Posterior cingulate gyrus (tissue), 11 donors: ENCODE measurements around the gene TLR3.

ENCODE experiments used
- DNase-seq, 10 donors: peaks; one replicate each; pipeline versions ENCODE4 v3.0.0 to v3.0.0-alpha.2; 2020 to 2021; ENCODE audit warnings: mixed read lengths in 3 of 10
- intact Hi-C: fragments of 100-400 bp; cut with DNase I; formaldehyde crosslinking; loops from one replicate; pipeline ENCODE4 v1.15.1; 2023

The TLR3 gene

DNA sequence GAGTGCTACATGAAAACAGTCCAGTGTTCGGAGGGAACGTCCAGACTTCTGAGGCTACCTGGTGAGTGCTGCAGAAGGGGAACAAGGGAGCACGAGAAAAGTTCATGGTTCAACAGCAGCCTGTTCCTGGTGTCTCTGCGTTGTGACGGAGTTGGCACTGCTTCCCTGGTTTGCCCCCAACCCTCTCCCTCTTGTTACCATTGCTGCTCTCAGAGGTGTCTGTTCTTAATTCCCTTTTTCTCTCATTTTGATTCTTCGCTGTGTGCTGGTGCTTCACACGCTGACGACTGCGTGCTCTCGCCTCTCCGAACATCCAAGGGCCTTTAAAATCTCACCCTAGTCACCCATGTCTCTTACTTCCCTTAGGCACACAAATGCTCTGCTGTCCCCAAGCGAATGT lies 34.0 kb downstream of the TLR3 start:
- intact Hi-C loops, result no loop called here
- no peak for DNase-seq

DNA sequence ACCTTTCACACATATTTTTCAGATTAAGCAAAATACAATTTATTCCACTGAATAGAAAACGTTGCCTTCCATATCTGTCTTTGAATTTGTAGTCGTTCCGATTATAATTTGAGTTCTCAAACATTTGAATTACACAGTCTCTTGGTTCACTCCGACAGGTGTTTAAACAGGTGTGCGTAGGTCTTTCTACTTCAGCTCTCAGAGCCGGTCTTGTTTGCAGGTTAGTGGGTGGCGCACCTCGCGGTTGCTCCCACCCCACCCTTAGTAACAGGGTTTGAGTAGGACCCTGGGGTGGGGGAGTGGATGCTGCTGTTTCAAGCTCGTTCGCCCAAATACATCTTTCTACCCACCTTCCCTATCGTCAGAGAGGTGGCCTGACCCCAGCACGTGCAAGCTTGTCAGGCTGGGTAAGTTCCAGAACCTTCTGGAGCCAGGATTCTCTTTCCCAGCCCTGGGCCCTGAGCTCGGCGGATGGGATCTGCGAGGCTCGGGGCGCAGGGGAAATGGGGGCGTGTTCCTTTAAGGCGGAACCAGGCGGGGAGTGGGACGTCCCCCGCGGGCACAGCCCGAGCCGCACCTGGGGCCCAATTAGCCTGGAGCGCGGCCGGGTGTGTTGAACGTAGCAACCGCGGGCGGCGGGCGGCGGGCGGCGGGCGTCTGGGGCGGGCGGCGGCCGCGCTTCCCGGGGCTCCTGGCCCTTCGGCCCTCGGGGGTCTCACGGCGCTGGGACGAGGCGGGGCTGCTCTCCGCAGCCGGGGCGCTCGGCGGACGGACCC lies 35.3 kb downstream of the TLR3 start, which contains the start of gene FAM149A:
TSS of gene FAM149A (plus strand) at position 591 of the 776 bp plus-strand sequence.
- DNase-seq, result peak in 3 of 10 donors; percentile 26 to 80 (median 74)
- intact Hi-C loops, result no loop called here

DNA sequence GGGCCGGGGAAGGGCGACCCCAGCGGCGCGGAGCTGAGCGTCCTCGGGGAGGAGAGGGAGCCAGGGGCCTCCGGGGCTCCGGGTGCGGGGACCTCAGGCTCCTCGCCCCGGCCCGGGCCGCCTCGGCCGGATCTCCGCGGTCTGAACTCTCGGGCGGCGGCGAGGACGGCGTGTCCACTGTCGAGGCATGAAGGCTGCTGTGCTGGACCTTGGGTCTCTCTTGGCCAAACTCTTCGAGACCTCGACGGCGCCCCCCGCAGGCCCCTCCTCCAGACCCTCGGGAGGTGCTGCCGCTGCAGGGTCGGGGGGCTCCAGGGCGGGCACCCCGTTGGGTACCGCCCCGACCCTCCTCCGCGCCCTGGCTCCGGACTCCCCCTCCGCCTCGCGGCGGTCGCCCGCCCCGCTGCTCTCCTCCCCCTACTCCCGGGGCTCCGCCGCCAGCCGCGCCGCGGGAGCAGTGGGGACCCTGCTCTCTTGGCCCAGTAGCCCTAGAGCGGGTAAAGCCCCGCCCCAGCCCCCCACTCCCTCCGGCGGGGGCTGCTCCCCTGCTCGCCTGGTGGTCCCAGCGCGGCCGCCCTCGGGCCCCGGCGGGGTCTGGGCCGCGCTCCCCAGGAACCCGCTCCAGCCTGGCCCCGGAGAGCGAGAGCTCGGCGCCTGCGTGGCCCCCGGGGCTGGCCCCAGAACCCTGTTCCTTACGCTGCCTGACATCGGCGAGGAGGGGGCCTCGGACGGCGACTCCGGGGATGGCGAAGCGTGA lies 36.1 kb downstream of the TLR3 start:
- peak in 2 of 10 donors; percentile 72 to 79 for DNase-seq
- intact Hi-C loops, result no loop called here

DNA sequence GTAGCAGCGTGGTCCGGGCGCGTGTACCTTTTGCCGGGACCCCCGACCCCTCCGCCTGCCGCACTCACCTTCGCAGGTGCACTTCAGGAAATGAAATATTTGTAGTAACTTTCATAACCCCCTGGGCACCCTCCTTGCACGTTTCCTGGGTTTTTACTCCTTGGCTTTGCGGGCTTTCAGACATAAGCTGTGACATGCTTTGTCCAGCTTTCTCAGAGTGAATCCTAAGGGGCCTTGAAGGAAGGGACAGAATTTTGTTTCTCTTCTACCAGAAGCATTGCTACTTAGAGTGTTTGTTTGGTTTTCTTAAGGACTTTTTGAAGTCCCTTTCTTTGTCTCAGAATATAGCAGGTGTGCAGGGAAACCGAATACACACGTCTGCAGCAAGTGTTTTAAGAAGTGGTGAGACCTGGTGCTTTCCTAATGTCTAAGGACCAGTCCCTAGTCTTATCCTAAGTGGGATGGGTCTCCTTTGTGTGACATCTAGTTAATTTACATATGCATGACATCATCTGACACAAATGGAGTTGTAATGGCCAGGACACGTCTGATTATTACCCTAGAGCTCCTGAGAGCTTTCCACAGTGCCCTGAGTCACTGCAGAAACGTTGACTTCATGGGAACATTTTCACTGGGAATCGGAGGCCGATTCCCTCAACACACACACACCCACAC lies 36.8 kb downstream of the TLR3 start:
- intact Hi-C loops, result no loop called here
- DNase-seq, result no peak

DNA sequence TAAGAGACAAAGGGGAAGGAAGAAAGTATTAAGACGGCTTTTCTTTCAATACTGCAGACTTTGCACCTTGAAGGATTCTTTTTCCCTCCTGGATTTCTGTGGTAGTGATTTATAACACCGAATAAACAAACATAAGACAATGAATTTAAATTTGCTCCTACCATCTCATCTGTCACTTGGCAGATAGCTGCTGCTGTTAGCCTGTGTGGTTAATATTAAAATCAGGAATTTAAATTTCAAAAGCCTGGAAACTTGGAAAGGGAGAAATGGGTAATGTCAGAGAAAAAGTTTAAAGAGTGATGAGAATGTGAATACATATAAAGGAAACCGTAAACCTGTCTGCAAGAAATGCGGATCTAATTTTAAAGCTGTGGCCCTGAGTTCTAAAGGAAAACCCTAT lies 39.0 kb downstream of the TLR3 start:
- intact Hi-C loops, result no loop called here
- no peak for DNase-seq

DNA sequence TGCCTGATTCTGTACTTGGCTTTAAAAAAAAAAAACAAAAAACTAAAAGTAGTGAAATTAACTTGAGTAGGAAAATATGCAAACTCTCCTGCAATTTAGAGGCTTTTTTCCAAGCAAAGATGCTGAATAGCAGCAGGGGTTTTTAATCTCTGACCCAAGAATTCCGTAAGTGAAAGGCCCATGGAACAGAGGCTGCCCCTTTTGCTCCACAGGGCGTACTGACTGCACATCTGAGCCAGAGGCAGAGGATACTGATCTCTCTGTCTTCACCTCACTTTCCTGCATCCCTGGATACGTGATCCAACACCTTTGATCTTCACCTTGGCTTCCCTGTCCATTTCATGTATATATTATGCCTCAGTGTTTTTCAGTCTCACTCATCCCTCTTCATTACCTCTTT lies 39.4 kb downstream of the TLR3 start:
- intact Hi-C loops, result no loop called here
- no peak for DNase-seq

DNA sequence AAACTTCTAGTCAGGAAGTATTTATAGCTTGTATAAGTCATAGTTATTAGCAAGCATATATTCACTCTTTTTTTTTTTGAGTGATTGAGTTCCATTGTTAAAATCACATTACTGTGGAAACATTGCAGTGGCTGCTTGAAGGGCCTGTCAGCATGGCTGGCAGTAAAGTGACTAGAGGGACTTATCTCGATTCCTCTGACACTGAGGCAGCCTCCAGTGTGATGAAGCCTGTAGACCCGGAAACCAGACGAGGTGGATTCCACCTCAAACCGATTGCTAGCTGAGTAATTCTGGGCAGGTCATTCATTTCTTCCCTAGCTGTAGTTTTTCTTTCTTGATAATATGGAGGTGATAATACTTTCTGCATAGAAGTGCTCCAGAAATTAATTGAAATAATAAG lies 40.3 kb downstream of the TLR3 start:
- no peak for DNase-seq

DNA sequence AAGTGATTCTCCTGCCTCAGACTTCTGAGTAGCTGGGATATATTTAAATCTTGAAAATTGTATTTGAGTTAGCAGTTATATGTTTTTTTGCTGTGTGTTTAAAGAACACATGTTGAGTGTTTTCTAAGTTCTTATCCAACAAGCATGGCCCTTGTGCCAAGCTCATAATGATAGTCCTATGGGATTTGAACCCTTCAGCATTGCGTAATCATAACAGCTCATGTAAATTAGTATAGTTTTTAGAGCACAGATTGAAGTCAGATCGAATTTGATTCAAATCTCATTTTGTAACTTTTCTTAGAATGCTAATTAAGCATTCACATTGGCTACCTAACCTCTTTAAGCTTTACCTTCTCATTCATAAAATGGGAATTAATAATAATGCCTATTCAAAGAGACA lies 47.7 kb downstream of the TLR3 start:
- intact Hi-C loops, result no loop called here
- DNase-seq, result no peak

More for the DNA sequence above, 40.3 kb downstream of the TLR3 start:
- intact Hi-C loops, result no loop called here

DNA sequence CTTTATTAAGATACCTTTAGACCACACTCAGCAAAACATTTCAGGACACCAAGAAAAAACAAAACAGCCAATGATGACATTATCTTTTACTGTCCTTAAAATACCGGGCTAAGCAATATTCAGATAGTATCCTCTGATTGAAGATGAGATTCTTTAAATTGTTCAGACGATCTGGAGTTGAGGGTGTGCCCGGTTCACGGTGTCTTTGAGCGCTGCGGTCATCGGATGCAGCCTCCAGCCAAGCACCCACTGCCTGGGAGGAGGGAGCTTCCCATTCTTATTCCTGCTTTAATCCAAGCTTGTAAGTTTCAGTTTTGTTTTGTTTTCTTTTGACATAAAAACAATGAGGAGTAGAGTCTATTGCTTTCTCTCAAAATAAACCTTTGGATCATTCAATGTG lies 49.6 kb downstream of the TLR3 start:
- DNase-seq, result no peak
- intact Hi-C loops, result no loop called here

DNA sequence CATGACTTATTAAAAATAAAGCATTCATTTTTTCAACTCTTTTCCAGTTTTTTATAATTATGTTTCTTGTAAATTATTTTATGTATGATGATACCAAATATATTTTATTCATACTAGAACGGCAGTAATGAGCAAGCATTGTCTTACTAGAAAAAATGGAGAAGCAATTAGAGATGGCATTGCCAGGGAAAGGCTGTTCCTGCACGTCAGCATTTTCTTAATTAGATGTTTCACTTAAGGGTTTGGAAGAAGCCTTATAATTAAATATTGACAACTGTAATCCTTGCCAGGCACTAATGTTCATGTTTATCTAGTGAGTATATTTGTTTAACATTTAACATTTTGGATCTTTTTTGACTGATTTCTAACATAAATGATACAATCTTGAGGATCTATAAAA lies 52.1 kb downstream of the TLR3 start:
- intact Hi-C loops, result no loop called here
- no peak for DNase-seq

DNA sequence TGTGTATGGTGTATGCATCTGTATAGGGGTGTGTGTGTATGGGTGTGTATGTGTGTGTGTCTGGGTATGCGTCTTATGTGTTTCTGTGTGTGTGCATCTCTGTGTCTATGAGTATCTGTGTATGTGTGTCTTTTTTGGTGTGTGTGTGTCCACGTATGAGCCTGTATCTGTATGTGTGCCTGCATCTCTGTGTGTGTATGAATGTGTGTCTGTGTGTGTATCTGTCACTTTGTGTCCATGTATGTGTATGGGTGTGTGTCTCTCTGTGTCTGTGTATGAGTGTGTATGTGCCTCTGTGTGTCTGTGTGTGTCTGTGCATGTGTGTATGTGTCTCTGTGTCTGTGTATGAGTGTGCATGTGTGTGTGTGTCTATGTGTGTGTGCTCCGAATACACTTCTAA lies 59.9 kb downstream of the TLR3 start:
- DNase-seq, result no peak
- intact Hi-C loops, result no loop called here

DNA sequence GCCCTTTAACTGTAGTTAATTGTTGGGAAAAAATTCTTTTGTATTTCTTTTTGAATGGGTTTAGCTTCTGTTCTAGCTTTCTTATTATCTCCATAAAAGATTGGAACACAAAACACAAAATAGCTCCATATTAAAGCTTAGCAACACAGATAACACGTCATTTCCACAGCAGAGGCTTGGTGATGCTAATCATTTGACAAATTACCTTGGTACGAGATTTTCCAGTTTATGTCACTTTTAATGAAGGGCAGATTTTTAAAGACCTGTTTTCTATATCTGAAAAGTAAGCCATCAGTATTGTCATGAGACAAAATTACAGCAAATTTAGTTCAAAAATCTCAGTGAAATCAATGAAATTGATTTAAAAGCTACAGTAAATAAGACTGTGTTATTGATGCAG lies 63.0 kb downstream of the TLR3 start:
- intact Hi-C loops, result no loop called here
- DNase-seq, result no peak

DNA sequence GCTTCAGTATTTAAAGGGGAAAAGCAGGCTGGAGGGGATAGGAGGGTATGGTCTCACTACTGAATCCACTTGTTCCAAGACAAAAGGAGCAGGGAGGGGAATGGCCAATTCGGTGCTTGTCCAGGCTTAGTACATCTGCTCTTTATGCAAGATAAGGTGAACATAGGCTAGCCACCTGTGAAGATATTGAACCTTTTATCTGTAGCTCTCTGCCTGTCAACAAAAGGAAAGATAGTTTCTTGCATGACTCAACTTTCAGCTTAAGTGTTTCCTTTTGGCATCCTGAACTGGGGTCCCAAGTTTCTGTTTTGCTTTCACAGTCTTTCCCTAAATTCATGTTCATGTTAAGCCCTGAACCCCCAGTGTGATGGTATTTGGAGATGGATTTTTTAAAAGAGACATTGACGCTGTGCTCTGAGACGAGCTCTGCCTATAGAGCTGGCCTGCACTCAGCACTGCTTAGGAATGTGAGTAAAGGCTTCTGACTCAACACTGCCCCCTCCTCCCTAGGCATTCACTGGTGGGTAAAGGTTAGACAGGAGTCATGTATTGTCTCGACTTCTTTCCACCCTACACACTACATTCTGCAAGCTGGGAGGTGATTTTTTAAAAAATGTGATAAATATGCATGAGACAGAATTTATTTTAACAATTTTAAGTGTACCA lies 63.8 kb downstream of the TLR3 start:
- intact Hi-C loops, result no loop called here
- DNase-seq, result no peak

DNA sequence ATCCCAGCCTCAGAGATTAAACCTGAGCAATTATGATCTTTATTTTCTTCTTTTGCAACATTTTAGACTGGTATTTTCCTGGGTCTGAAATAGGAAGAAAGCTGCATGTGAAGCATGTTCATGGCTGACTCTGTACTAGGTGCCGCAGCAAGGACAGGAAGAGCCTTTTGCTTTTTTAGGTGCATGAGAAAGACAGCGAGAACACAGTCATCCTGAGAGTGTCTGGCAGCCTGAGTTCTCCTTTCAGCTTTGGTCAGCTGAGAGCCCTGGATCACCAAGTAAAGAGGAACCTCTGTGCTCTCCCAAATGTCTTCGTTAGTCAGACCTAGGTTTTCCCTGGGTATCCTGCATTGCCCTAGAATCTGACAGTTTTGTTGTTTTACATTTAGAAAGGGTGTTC lies 65.3 kb downstream of the TLR3 start:
- intact Hi-C loops, result no loop called here
- no peak for DNase-seq

DNA sequence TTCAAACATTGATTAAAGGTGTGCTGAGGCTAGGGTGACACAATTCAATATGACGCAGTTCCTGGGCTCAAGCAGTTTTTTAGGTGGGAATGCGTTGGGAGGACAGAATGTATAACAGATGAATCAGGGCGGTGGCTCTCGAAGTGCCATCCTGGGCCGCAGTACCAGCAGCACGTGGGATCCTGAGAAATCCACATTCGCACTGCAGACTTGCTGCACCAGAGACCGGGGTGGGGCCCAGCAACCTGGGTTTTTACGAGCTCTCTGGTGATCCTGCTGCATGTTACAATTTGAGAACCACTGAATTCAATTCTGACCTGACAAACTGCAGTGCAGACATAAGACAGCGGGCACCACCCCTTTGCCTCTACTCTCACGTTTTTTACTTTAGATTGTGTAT lies 65.9 kb downstream of the TLR3 start:
- no peak for DNase-seq
- intact Hi-C loops, result no loop called here

DNA sequence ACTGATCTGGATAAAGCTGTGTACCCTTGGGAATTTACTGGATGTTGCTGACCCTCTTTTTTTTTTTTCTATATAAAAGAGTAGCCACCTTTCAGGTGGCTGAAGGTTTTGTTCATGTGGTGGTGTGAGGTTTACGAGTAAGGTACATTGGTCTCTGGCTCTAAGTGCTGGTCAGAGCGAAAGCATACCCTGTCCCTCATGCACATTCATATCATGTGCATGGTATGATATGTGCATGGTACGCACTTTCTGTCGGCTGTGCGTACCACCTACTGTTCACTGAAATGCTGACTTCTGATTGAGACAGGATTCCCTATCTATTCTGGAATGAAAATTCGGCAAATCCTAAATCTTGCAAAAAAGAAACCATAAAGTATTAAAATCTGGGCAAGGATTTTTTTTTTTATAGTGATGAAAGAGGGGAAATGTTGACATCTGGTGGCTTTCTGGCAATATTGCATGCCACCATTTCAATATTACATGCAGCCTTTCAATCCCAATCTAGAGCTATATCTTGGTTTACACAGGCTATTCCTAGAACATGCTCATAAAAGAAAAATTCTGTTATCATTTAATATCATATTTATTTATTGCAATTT lies 68.3 kb downstream of the TLR3 start:
- intact Hi-C loops, result loop anchor here (2.0 kb wide), 1 partner anchor 68 kb away; the partner anchor contains the start of gene TLR3

More for the DNA sequence above, 68.3 kb downstream of the TLR3 start:
- no peak for DNase-seq
